Liver (tissue), 3 donors: ENCODE measurements around the gene KIF5A.

ENCODE experiments used
- CTCF ChIP-seq: fragments of 150-350 bp; IDR thresholded peaks from 2 replicates; pipeline ENCODE4 v1.5.1; 2017; ENCODE audit warnings: improper control_type of control experiment, low read depth, low read length; ENCODE audit not compliant: missing input control
- GABPA ChIP-seq, 2 donors: IDR thresholded peaks in 1 of 2; conservative IDR thresholded peaks in 1 of 2; 2 replicates each; pipeline ENCODE4 v1.6.1; 2016; ENCODE audit warnings: antibody characterized with exemption in 2 of 2, mild to moderate bottlenecking in 1 of 2, moderate library complexity in 1 of 2
- JUND ChIP-seq, 2 donors: IDR thresholded peaks; 2 replicates each; pipeline ENCODE4 v1.6.1; 2016; ENCODE audit warnings: antibody characterized with exemption in 2 of 2
- MAX ChIP-seq: IDR thresholded peaks from 2 replicates; pipeline ENCODE4 v1.6.1; 2016; ENCODE audit warnings: antibody characterized with exemption
- RAD21 ChIP-seq, 2 donors: IDR thresholded peaks; 2 replicates each; pipeline ENCODE4 v1.6.1; 2016; ENCODE audit warnings: antibody characterized with exemption in 2 of 2, mild to moderate bottlenecking in 2 of 2
- REST ChIP-seq: IDR thresholded peaks from 2 replicates; pipeline ENCODE4 v1.6.1; 2016; ENCODE audit warnings: antibody characterized with exemption, mild to moderate bottlenecking
- TAF1 ChIP-seq: conservative IDR thresholded peaks from 2 replicates; pipeline ENCODE4 v1.6.1; 2016; ENCODE audit warnings: antibody characterized with exemption, mild to moderate bottlenecking
- YY1 ChIP-seq: IDR thresholded peaks from 2 replicates; pipeline ENCODE4 v1.6.1; 2016; ENCODE audit warnings: antibody characterized with exemption, mild to moderate bottlenecking
- ZBTB33 ChIP-seq: IDR thresholded peaks from 2 replicates; pipeline ENCODE4 v1.6.1; 2016; ENCODE audit warnings: antibody characterized with exemption
- donor health status: healthy.
- donor health status: healthy.

DNA sequence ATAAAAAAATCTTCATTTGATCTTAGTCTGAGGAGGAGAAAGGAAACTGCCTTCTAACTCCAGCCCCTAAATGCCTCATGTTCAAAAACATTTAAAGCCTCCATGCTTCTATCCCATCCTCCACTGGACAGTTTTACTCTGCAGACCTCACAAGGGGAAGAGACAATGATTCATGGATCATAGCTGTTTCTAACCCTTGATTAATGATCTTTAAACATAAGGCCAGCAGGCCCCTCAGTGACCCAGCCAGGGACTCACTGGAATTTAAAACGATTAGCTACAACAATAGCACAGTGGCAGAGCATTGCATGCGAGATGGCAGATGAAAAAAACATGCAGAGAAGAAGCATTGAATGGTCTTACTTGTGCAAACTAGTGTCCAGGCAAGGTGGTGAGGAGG lies 8.8 kb upstream of the KIF5A start:
- TF ChIP-seq CTCF = no peak
- TF ChIP-seq REST = no peak
- TF ChIP-seq MAX = no peak
- no peak for TF ChIP-seq ZBTB33
- TF ChIP-seq TAF1 = no peak
- no peak for TF ChIP-seq GABPA (IDR thresholded peaks at IDR 0.05 in 1 of 2, conservative IDR thresholded peaks at IDR 0.05 in 1 of 2)
- no peak for TF ChIP-seq RAD21 (IDR thresholded peaks at IDR 0.05)
- TF ChIP-seq JUND (IDR thresholded peaks at IDR 0.05) = no peak
- TF ChIP-seq YY1 = no peak
